GM21447 (cell line): Measurements from ENCODE around the gene SETDB2.
"Not testable (repeated sequence)": the region's sequence is repeated elsewhere in the genome, so short reads cannot be mapped to it uniquely, and the experiment has no call there.

Experiments used
- ATAC-seq: cut with Tn5 transposase; IDR thresholded peaks from one replicate; pipeline ENCODE4 v1.9.1; 2021; ENCODE audit not compliant: unreplicated experiment

SETDB2 gene

DNA sequence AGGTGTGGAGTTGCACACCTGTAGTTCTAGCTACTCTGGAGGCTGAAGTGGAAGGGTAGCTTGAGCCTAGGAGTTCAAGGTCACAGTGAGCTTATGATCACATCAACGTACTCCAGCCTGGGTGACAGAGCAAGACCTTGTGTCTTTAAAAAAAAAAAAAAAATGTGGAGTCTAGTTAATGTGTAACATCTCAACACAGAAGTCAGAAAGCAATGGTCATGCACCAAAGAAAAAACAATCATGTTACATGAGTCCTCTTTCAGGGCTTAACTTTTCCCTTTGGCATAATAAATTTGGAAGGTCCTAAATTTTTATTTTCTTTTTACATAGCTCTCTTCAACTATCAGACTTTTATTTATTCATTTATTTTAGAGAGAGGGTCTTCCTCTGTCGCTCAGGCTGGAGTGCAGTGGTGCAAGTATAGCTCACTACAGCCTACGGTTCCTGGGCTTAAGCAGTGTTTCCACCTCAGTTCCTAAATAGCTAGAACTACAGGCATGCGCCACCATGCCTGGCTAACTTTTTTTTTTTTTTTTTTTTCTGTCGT, 22.3 kb downstream of the SETDB2 start:
- ATAC-seq: no peak

DNA sequence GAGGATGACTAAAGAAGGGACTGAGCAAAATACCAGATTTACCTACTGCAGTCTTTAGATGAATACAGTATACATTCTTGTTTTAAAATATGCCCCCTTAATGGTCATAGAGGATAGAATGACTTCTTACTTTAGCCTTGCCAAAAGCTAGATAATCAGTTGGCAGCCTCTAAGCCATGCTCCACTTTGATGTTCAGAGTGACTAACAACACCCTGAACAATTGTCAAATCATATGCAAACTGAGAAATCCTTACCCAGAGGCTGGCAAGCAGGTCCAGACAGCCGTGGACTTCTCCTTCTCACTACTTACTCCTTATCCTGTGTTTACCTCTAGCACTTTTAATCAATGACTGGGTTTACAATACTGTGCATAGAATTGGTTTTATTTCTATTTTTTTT, 28.1 kb downstream of the SETDB2 start:
- no peak for ATAC-seq

DNA sequence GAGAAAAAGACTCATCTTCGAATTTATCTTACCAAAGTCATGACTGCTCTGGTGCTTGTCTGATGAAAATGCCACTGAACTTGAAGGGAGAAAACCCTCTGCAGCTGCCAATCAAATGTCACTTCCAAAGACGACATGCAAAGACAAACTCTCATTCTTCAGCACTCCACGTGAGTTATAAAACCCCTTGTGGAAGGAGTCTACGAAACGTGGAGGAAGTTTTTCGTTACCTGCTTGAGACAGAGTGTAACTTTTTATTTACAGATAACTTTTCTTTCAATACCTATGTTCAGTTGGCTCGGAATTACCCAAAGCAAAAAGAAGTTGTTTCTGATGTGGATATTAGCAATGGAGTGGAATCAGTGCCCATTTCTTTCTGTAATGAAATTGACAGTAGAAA, 32.5 kb downstream of the SETDB2 start:
- ATAC-seq: no peak

DNA sequence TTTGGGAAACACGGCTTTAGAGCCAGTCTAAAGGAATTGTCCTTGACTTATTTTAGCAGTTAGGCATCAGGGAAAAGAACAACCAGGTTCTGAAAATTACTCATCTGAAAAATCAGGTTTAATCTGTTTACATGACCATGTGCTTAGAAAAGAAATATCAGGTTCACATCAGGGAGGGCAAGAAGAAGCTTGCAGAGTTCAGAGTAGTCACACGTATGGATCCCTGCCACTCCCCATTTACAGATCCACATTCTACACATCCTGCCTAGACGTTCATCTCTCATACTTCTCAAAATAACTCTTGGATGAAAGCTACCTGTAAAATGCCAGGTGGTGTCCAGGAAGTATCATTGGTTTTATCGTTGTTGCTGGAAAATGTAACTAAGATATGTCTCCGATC, 37.7 kb downstream of the SETDB2 start:
- ATAC-seq: no peak

DNA sequence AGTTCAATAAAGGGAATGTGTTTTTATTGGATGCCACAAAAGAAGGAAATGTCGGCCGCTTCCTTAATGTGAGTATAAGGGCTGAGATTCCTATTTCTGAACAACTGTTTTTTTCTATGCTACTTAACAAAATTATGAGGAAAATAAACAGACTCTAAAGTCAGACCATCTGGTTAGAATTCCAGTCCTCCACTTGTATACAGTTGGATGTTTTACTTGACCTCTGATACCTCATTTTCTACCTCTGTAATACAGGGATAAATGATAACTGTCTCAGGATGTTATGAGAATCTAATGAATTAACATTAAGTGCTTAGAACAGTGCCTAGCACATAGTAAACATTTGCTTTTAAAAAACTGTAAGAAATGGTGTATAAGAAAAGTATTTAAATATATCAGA, 44.5 kb downstream of the SETDB2 start:
- no peak for ATAC-seq

DNA sequence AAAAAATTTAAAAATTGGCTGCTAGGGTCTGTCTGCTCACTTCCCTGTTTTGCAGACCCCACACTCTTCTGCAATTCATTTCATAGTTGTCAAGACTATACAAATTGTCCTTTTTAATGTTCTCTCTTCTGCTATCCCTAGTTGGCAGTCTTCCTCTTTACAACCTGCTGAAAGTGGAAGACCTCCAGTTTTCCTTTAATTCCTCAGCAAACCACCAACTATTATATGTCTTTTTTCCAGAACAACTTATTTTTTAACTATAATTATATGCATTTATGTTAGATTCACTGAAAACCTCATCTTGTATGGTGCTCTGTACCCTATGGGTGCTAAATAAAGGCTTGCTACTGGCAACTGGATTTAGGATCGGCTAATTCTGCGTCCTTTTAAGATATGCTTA, 50.6 kb downstream of the SETDB2 start:
- ATAC-seq: no peak

DNA sequence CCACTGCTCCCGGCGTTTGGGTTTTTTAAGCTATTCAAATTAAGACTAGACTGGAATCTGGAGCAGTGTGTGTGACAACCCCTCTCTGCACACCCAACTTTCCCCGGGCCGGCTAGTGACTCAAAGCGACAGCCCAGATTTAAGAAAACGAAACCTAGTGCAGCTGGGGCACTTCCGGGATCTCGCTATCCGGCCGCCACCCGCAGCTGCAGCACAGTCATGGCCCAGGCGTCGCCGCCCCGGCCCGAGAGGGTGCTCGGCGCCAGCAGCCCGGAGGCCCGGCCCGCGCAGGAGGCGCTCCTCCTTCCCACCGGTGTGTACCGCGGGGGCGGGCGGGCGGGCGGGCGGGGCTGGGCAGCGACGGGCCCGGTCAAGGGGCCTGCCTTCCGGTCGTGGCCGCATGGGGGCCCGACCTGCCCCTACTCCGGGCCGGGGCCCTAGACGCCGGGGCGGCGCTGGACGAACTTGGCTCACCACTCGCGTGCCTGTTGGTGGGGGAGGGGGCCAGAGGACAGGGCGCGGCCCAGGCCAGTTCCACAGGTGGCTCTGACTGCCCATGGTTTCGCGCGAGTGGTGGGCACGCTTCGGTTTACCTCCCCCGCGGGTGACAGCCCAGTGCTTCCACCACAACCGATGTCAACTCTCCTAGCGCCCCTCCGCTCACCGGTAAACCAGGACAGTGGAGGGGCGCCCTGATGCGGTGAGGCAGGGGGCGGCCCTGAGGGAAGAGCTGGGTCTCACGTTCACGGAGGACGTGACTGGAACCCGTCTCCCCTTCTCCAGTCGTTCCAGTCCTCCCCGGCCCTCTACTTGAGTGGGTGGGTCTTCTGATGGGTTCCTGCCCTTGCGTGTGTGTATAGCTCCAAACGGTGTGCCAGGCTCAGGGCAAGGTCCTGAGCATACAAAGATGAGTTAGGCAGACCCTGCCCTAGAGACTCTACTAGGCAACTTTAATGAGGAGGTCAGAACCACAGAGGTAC, 52.0 kb downstream of the SETDB2 start, which contains the start of gene PHF11:
Gene PHF11, plus strand, starts transcription at position 171 of the 980 bp plus-strand sequence. Its CDS starts 49 bp downstream, at position 220.
- peak; percentile 83 for ATAC-seq

DNA sequence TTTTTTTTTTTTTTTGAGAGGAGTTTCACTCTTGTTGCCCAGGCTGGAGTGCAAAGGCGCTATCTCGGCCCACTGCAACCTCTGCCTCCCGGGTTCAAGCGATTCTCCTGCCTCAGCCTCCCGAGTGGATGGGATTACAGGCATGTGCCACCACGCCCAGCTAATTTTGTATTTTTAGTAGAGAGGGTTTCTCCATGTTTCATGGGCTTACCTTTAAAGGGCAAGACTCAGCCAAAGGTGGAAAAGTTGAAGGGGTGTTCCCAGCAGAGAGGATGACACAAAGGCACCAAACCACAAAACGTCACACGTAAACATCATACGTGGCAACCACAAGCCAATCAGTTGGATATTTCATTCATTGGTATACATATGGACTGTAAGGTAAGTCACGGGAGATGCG, 52.8 kb downstream of the SETDB2 start:
- not testable (repeated sequence) for ATAC-seq

DNA sequence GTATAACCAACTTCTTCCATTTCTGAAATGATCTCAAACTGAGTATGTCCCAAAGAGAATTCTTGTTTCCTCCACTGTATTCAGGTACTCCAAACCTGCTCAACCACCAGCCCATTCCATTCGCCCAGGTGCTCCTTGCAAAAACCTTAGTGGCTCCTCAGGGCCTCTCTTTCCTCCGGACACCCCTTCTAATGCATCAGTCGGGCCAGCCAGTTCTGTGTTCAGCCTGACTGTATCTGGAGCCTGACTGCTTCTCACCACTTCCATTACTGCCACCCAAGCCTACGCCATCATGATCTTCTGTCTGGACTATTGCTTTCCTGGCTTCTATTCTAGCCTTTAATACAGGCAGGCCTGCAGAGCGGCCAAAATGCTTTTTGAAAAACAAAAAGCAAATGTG, 53.2 kb downstream of the SETDB2 start:
- no peak for ATAC-seq

DNA sequence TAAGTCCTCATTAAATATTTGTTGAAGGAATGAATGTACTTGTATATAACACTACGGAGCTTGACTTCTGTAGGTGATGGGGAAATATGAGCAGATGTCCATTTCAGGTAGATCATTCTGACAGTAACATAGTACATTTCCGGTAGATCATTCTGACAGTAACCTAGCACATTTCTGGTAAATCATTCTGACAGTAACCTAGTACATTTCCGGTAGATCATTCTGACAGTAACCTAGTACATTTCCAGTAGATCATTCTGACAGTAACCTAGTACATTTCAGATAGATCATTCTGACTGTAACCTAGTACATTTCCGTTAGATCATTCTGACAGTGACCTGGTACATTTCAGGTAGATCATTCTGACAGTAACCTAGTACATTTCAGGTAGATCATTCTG, 54.1 kb downstream of the SETDB2 start:
- ATAC-seq: no peak

DNA sequence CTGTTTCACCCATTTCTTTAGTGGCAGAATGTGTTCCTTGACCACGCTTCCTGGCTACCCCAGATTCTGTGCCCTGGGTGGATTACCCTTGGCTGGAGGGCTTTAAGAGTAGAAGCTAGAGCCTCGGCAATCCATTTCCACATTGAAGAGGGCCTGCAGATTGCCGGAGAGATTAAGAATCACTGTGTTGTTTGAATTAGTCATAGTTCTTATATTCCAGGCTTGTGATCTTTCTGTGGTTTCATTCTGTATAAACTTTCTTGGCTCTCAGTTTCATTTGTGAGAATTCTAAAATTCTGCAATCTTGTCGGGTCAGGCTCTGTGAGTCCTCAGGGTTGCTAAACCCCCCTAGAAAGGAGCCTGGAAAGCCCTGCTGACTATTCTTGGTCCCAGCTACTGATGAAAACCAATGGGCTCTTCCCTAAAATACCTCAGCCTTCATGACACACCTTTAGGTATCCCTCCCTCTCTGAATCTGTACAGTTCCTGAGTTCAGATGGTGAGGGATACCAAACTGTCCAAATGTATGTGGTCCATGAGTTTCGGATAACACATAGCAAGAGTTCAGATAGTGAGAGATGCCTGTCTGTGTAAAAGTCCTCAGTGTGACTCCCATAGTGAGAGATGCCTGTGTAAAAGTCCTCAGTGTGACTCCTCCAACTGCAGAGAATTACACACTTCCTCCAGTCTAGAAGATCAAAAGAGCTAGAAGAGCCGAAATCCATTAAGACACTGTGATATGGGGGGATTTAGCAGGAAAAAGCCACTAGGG, 56.0 kb downstream of the SETDB2 start:
- ATAC-seq: no peak

DNA sequence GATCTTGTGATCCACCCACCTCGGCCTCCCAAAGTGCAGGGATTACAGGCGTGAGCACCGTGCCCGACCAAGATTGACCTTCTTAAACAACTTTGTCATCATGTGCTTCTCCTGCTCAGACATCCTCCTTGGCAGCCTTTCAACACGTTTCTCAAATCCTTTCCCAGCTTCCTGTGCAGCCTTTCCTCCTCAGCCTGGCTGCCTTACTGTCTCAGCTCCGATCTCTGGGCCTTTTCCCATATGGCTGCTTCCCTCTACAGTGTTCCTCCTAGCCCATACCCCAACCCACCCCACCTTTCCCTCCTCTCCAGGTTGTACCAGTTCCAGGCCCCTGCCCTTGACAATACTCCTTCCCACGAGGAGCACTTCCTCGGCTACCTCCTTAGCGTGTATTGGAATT, 58.9 kb downstream of the SETDB2 start:
- no peak for ATAC-seq

DNA sequence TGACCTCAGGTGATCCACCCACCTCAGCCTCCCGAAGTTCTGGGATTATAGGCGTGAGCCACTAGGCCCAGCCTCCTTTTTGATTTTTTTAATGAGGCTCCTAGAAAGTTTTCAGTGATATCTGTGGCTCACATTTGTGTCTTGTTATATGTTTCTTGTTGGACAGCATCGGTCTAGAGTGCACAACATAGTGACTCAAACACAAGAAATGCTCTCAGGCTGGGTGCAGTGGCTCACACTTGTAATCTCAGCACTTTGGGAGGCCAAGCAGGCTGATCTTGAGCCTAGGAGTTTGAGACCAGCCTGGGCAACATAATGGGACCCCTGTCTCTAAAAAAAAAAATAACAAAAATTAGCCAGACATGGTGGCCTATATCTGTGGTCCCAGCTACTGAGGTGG, 59.9 kb downstream of the SETDB2 start:
- ATAC-seq: no peak

DNA sequence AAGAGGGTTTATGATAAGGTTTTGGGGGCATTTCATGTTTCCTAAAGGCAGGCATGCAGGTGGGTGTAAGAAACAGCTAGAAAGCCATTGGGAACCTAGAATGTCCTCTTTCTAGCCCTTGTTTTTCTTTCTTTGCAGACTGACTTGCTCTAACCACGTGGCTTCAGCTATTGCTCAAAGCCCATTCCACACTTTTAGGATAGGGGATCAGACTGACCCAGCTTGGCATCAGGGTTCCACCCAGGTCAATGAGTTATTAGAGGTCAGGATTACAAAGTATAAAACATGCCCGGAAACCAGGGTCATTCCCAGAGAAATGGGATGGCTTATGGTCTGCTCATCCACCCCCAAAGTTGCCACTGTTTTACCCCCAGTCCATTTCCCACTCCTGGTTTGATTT, 68.5 kb downstream of the SETDB2 start:
- ATAC-seq: no peak

DNA sequence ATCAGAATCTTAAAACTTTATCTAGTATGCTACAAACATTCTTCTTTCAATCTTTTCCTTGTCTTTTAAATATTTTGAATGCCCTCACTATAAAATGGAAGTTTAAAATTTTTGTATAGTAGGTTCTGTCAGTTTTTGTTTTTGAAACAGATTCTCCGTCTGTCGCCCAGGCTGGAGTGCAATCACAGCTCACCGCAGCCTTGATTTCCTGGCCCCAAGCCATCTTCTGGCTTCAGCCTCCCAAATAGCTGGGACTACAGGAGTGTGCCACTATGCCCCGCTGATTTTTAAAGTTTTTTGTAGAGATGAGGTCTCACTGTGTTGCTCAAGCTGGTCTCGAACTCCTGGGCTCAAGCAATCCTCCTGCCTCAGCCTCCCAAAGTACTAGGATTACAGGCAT, 72.4 kb downstream of the SETDB2 start:
- ATAC-seq: no peak

DNA sequence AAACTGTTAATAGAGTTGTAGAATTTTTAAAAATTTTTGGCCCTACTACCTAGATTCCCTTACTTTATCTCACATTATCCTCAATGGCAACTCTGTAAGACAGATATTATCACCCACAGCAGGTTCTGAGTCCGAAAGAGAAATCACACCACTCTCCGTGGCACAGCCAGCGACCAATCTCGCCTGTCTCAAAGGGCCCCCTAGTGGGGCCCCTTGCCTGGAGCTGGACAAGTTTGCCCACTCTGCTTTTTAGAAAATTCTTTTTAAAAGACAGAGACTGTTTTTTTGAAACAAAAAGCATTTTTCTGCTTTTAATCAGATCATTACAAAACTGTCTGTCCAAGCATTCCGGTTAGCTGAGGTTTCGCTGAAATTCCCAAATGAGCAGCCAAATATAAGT, 73.4 kb downstream of the SETDB2 start:
- no peak for ATAC-seq

DNA sequence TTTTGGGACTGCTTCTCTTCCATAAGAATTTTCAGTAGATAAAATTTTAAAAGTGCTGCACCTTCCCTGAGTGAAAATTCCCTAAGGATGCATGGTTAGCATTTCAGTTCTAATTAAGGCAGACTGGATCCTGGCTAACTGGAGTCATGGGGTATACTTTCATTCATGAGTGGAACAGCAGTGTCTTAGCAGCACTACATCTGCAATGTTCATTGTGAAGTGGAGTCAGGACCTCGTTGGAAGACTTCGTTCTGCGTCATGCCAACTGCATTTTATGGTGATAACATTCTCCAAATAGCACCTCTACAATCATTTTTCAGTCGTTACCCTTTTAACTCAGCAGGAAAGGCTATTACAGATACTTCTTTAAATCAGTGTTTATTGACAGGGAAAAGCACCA, 77.2 kb downstream of the SETDB2 start:
- no peak for ATAC-seq

DNA sequence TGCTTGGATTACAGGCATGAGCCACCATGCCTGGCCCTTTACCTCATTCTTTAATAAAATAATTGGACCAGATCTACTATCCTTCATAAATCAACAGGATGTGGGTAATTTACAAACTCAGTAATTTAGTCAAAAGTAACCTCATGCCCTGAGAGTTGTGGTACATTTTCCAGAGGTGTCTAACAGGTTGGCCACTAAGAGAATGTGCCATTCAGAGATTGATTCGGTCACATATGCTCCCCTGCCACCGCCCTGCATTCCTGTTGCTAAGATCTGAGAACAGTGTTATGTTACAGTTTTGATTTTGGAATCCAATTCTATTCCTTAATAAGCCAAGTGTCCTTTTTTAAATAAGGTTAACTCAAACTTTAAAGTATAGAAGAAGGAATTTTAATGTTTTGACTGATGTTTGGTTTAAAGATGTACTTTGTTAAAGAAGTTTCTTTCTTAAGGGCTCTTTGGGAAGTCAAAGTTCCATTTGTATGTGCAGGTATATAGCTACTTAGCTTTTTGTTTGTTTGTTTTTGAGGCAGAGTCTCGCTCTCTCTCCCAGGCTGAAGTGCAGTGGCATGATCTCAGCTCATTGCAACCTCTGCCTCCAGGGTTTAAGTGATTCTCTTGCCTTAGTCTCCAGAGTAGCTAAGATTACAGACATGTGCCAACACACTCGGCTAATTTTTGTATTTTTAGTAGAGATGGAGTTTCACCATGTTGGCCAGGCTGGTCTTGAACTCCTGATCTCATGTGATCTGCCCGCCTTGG, 80.8 kb downstream of the SETDB2 start:
- no peak for ATAC-seq

DNA sequence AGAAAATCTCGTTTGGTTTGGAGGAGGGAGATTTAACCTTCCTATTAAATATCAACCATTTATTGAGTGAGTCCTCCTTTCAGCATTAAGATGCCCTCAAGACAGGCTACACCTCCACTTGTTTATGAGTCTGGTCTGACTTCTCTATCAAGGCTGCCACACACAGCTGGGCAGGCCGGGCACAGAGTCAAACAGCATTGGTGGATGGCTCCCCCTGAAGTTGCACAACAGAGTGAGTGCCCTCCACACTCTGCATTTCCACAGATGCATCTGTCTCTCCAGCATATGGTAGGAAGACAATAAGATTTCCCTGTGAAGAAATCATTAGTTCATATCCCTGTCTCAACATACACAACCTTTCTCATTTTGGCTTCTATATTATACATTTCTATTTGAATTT, 83.0 kb downstream of the SETDB2 start:
- no peak for ATAC-seq

DNA sequence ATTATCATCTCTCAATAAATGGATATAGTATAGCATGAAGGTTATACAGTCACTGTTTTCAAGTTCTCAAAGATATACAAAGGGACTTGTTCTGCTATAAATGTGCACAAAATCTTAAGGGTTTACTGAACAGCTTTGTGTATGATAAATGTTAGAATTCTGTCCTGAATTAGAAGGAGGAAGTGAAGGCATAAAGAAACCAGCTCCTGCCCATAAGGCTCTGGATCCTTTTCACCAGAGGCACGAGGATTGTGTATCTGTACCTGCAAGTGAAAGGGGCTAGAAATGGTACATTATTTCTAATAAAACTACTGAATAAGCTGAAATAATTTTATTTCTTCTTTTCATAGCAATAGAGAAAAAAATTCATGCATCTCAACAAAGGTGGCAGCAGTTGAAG, 84.1 kb downstream of the SETDB2 start:
- no peak for ATAC-seq

DNA sequence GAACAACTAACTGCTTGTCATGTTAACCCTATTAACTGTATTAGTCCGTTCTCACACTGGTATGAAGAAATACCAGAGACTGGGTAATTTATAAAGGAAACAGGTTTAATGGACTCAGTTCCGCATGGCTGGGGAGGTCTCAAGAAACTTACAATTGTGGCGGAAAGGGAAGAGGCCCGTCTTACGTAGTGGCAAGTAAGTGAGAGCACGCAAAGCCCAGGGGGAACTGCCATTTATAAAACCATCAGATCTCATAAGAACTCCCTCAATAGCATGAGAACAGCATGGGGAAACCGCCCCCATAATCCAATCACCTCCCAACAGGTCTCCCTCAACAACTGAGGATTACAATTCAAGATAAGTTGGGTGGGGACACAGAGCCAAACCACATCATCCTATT, 86.4 kb downstream of the SETDB2 start:
- peak; percentile 69 for ATAC-seq
